GM12878 (cell line): Measurements from ENCODE around the gene TULP4. TPM values are rescaled to one million over a fixed set of nuclear protein-coding genes. Genes with fewer than 3 reads are reported as not detected.

Experiments used
- ATAC-seq: fragments of 200-7000 bp; cut with Tn5 transposase; 3 replicates; pipeline ENCODE4 v1.9.1; 2020; ENCODE audit warnings: mild to moderate bottlenecking, moderate library complexity
- BruUV-seq: library from RNA; stranded (reverse); fragments of 400-500 nt; replicated peaks from 2 replicates; lab custom pipeline; 2021; lab: Mats Ljungman, UMichigan
- CTCF ChIA-PET: fragments of 300-600 bp; sonication (Branson Sonifier 250); formaldehyde crosslinking; extraction: SDS; loops from one replicate; lab custom pipeline; 2021; ENCODE audit warnings: inconsistent platforms; lab: Yijun Ruan, JAX
- POLR2A ChIA-PET: fragments of 350-600 bp; formaldehyde crosslinking; extraction: SDS; loops from one replicate; lab custom pipeline; 2021; ENCODE audit warnings: inconsistent platforms; lab: Charles Lee
- RAD21 ChIA-PET: fragments of 300-600 bp; sonication (Branson Sonifier 250); formaldehyde crosslinking; loops from one replicate; lab custom pipeline; 2023; ENCODE audit warnings: antibody characterized with exemption; ENCODE audit not compliant: unreplicated experiment; lab: Charles Lee
- SMC1A ChIA-PET: fragments of 300-600 bp; sonication (Branson Sonifier 250); formaldehyde crosslinking; loops from one replicate; lab custom pipeline; 2023; ENCODE audit not compliant: unreplicated experiment, uncharacterized antibody; lab: Charles Lee
- DNase-seq: peaks from one replicate; pipeline ENCODE4 v3.0.0-alpha.2; 2011; ENCODE audit warnings: low read depth, low spot score
- FAIRE-seq: peaks from 3 replicates; lab custom pipeline; 2011; peaks lifted over from hg19 to GRCh38; lab: Jason Lieb, UNC
- H2AFZ ChIP-seq: 2 replicates; pipeline ENCODE4 v1.6.0; 2011; ENCODE audit warnings: low read depth, low read length, control low read depth; ENCODE audit not compliant: control insufficient read depth
- H3K27ac ChIP-seq: 2 replicates; pipeline ENCODE4 v1.5.1; 2011; ENCODE audit warnings: control low read depth; ENCODE audit not compliant: control insufficient read depth, insufficient read depth
- H3K27me3 ChIP-seq, 2 experiments: replicated peaks in 1 of 2; 2 replicates each; pipeline versions ENCODE4 v1.6.0 to v1.6.1; 2011; ENCODE audit warnings: low read length in 1 of 2; ENCODE audit not compliant: control insufficient read depth in 2 of 2, insufficient read depth in 2 of 2
- H3K36me3 ChIP-seq, 2 experiments: 2 replicates each; pipeline ENCODE4 v1.5.1; 2011; ENCODE audit warnings: low read length in 1 of 2; ENCODE audit not compliant: control insufficient read depth in 2 of 2, insufficient read depth in 2 of 2
- H3K4me1 ChIP-seq: 2 replicates; pipeline ENCODE4 v1.6.1; 2011; ENCODE audit warnings: mild to moderate bottlenecking, low read length, moderate library complexity, mixed read lengths; ENCODE audit not compliant: control insufficient read depth, insufficient read depth
- H3K4me2 ChIP-seq: 2 replicates; pipeline ENCODE4 v1.6.0; 2011; ENCODE audit warnings: control low read depth; ENCODE audit not compliant: control insufficient read depth, insufficient read depth
- H3K4me3 ChIP-seq: fragments of 200-600 bp; sonication (generic); 2 replicates; pipeline ENCODE4 v1.5.1; 2016
- H3K79me2 ChIP-seq: 2 replicates; pipeline ENCODE4 v1.6.0; 2011; ENCODE audit warnings: low read length; ENCODE audit not compliant: control insufficient read depth, insufficient read depth
- H3K9ac ChIP-seq: 2 replicates; pipeline ENCODE4 v1.8.0; 2011; ENCODE audit warnings: low read length, control low read depth, mixed read lengths; ENCODE audit not compliant: control insufficient read depth, insufficient read depth
- H3K9me3 ChIP-seq: replicated peaks from 3 replicates; pipeline ENCODE4 v1.5.1; 2011; ENCODE audit warnings: mild to moderate bottlenecking, low read length; ENCODE audit not compliant: control insufficient read depth, insufficient read depth
- H4K20me1 ChIP-seq: 2 replicates; pipeline ENCODE4 v1.6.0; 2011; ENCODE audit not compliant: control insufficient read depth, insufficient read depth
- BCL11A ChIP-seq: IDR thresholded peaks from 2 replicates; pipeline ENCODE4 v1.6.1; 2011; ENCODE audit warnings: low read depth, low read length
- FOXK2 ChIP-seq: fragments of 450-650 bp; IDR thresholded peaks from 2 replicates; pipeline ENCODE4 v1.6.1; 2017; ENCODE audit warnings: mild to moderate bottlenecking, moderate library complexity
- HDAC2 ChIP-seq: fragments of 200-600 bp; sonication (generic); IDR thresholded peaks from 2 replicates; pipeline ENCODE4 v1.6.1; 2017
- HDAC6 ChIP-seq: fragments of 200-600 bp; sonication (generic); IDR thresholded peaks from one replicate; pipeline ENCODE4 v1.8.0; 2017; ENCODE audit warnings: antibody characterized with exemption; ENCODE audit not compliant: unreplicated experiment
- IRF5 ChIP-seq: fragments of 450-650 bp; IDR thresholded peaks from 2 replicates; pipeline ENCODE4 v1.6.1; 2017; ENCODE audit warnings: borderline replicate concordance
- LARP7 ChIP-seq: fragments of 450-650 bp; IDR thresholded peaks from 2 replicates; pipeline ENCODE4 v1.6.1; 2017; ENCODE audit warnings: mild to moderate bottlenecking
- MEF2B ChIP-seq: fragments of 450-650 bp; IDR thresholded peaks from 2 replicates; pipeline ENCODE4 v1.6.1; 2018; ENCODE audit warnings: mild to moderate bottlenecking, moderate library complexity; ENCODE audit not compliant: partially characterized antibody, poor library complexity, severe bottlenecking
- SRF ChIP-seq, 2 experiments: IDR thresholded peaks; 2 replicates each; pipeline ENCODE4 v1.6.1; 2011; ENCODE audit warnings: low read depth in 2 of 2, low read length in 2 of 2, mild to moderate bottlenecking in 1 of 2, moderate library complexity in 1 of 2
- STAT3 ChIP-seq: IDR thresholded peaks from 2 replicates; pipeline ENCODE4 v1.6.1; 2011; ENCODE audit warnings: low read depth, low read length, improper control_type of control experiment
- ZNF592 ChIP-seq: fragments of 450-650 bp; IDR thresholded peaks from 2 replicates; pipeline ENCODE4 v1.6.1; 2017; ENCODE audit warnings: mild to moderate bottlenecking, moderate library complexity
- ZNF622 ChIP-seq: fragments of 450-650 bp; IDR thresholded peaks from 2 replicates; pipeline ENCODE4 v1.6.1; 2017; ENCODE audit warnings: mild to moderate bottlenecking, inconsistent platforms
- WGBS: methylation state at CpG from one replicate; pipeline ENCODE4 v1.1.6; 2016; ENCODE audit warnings: low lambda C conversion rate; ENCODE audit not compliant: insufficient replicate concordance, insufficient coverage; ENCODE audit errors: missing lambda C conversion rate; 5-methylcytosine and 5-hydroxymethylcytosine counted together
- in situ Hi-C: fragments of 300-500 bp; cut with MboI; formaldehyde crosslinking; loops from 9 replicates; pipeline ENCODE4 v1.14.3; 2018; ENCODE audit warnings: mixed read lengths
- intact Hi-C: fragments of 100-400 bp; cut with micrococcal nuclease; formaldehyde crosslinking; loops from one replicate; pipeline ENCODE4 v1.14.2; 2022; ENCODE audit not compliant: unreplicated experiment
- polyA plus RNA-seq, 11 experiments: library from polyadenylated mRNA; depleted of rRNA in 4 of 11; unstranded in 6 of 11; stranded (reverse) in 5 of 11; fragments of >200 nt; fragmentation: Nextera tagmentation in 4 of 11; fragmentation: Illumina TruSeq in 1 of 11; extraction: Ambion mirVana in 4 of 11; extraction: Trizol in 1 of 11; gene quantifications; 1 replicate in 1 of 11; 2 replicates in 10 of 11; pipeline versions ENCODE4 v1.2.1 to v1.2.3, GENCODE V29; 2011 to 2016; ENCODE audit warnings: inconsistent platforms in 2 of 11, missing spikeins in 2 of 11, low read depth in 1 of 11
- total RNA-seq, 4 experiments: library from RNA; depleted of rRNA in 3 of 4; stranded (reverse); fragments of >200 nt in 3 of 4; fragmentation: Illumina TruSeq in 1 of 4; extraction: Trizol in 1 of 4; gene quantifications; 2 replicates each; pipeline versions ENCODE4 v1.2.1 to v1.2.3, GENCODE V29; 2013 to 2021

The TULP4 gene
- total and polyA plus RNA-seq, 10 of the 15 experiments (the other 5 are each of a cell fraction or from before 2014, with no cell fraction given), result 0.73 to 31.8 (median 14.0) TPM

GRCh38 chr6:158514176-158514575, 201.9 kb downstream of the TULP4 start:
- Histone ChIP-seq H3K79me2 (no peaks in the 10 kb centered on the region), H3K9me3 (no peaks in the 10 kb centered on the region), H3K36me3 (no peaks in the 10 kb centered on the region), H4K20me1 (no peaks in the 10 kb centered on the region), H3K27ac (no peak overlapping the region), H3K9ac (no peak overlapping the region), H3K4me1 (peaks cover 13% of the 10 kb centered on the region), H2AFZ (no peak overlapping the region), H3K4me2 (no peak overlapping the region), H3K4me3 (no peak overlapping the region), H3K27me3 (no peaks in the 10 kb centered on the region)
- RAD21 ChIA-PET, result interaction anchor here (1.1 to 2.1 kb wide), 3 partner anchors 37 to 293 kb away, joined by 4 to 14 read pairs (median 7); no protein-coding TSS in a partner anchor
- POLR2A ChIA-PET, result no interaction called here
- WGBS, result 86% methylated on average over 4 of the region's 4 CpGs
- intact Hi-C loops, result no loop called here
- no peak for TF ChIP-seq HDAC6
- no peak for TF ChIP-seq FOXK2
- no peak for TF ChIP-seq ZNF592
- no peak for TF ChIP-seq STAT3
- no peak for TF ChIP-seq IRF5
- no peak for TF ChIP-seq ZNF622
- TF ChIP-seq MEF2B, result no peak
- TF ChIP-seq BCL11A, result no peak
- TF ChIP-seq SRF (IDR thresholded peaks at IDR 0.05; ENCODE audit: low read depth in 2 of 2, low read length in 2 of 2), result no peak
- no peak for TF ChIP-seq LARP7
- no peak for TF ChIP-seq HDAC2
- no peak for FAIRE-seq
- CTCF ChIA-PET, result interaction anchor here (0.9 to 1.4 kb wide), 3 partner anchors 39 to 293 kb away, joined by 3 to 4 read pairs (median 3); no protein-coding TSS in a partner anchor
- no peak for DNase-seq
- no peak for ATAC-seq
- SMC1A ChIA-PET, result interaction anchor here (0.6 to 4.1 kb wide), 6 partner anchors 37 to 293 kb away, joined by 3 to 13 read pairs (median 4); no protein-coding TSS in a partner anchor
- BruUV-seq, result no TSS peak
- in situ Hi-C loops, result no loop called here
